Gastroesophageal sphincter (tissue), 3 donors: ENCODE measurements around the gene VAV1.

Experiments
- POLR2AphosphoS5 ChIP-seq: sonication (generic); formaldehyde crosslinking; IDR thresholded peaks from one replicate; pipeline ENCODE4 v1.6.1; 2017; ENCODE audit warnings: antibody characterized with exemption
- TF ChIP-seq, protein P1 (sequence below), 4 experiments: fragments of 200-600 bp in 2 of 4; fragments of 450-650 bp in 2 of 4; sonication (generic) in 1 of 4; IDR thresholded peaks; one replicate each; pipeline ENCODE4 v1.5.1; 2017 to 2019; ENCODE audit warnings: antibody characterized with exemption in 4 of 4, mild to moderate bottlenecking in 2 of 4, moderate library complexity in 2 of 4

DNA sequence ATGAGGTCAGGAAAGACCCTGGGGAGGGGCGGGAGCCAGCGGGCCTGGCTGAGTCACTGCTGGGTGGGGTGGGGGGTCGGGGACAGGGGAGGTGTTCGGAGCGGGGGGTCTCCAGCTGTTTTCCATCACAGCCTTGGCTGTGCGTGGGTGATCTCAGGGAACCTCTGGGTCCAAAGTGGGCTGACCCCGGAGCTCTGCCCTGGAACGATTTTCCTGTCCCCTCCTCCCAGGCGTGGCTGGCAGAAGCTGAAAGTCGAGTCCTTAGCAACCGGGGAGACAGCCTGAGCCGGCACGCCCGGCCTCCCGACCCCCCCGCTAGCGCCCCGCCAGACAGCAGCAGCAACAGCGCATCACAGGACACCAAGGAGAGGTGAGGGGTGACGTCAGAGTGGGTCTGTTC is 22.4 kb upstream of the VAV1 start:
- TF ChIP-seq, protein P1, sequence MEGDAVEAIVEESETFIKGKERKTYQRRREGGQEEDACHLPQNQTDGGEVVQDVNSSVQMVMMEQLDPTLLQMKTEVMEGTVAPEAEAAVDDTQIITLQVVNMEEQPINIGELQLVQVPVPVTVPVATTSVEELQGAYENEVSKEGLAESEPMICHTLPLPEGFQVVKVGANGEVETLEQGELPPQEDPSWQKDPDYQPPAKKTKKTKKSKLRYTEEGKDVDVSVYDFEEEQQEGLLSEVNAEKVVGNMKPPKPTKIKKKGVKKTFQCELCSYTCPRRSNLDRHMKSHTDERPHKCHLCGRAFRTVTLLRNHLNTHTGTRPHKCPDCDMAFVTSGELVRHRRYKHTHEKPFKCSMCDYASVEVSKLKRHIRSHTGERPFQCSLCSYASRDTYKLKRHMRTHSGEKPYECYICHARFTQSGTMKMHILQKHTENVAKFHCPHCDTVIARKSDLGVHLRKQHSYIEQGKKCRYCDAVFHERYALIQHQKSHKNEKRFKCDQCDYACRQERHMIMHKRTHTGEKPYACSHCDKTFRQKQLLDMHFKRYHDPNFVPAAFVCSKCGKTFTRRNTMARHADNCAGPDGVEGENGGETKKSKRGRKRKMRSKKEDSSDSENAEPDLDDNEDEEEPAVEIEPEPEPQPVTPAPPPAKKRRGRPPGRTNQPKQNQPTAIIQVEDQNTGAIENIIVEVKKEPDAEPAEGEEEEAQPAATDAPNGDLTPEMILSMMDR (IDR thresholded peaks at IDR 0.05) = no peak
- no peak for TF ChIP-seq POLR2AphosphoS5
